Stimulated activated CD8-positive, alpha-beta memory T cell treated with anti-CD3 and anti-CD28 coated beads, Interleukin-12 subunit alpha, Interleukin-12 subunit beta, amount 100 ng/mL, for 4 hours (primary cell): ENCODE measurements around the gene CELA2A.

ENCODE experiments used
- DNase-seq: peaks from one replicate; pipeline ENCODE4 v3.0.0-alpha.2; 2020; ENCODE audit warnings: low read depth

The CELA2A gene

GRCh38 chr1:15456313-15456954 is at the start of gene CELA2A:
CELA2A (plus strand) TSS chr1:15456732; CDS start chr1:15456754, 22 bp downstream.
- no peak for DNase-seq

- DNase-seq, result no peak
Observed at GRCh38 chr1:15407580-15407979, 49.0 kb upstream of the CELA2A start.

- no peak for DNase-seq
Observed at GRCh38 chr1:15408890-15409387, 47.6 kb upstream of the CELA2A start.

- peak; percentile 85 for DNase-seq
Observed at GRCh38 chr1:15409388-15410222, 46.9 kb upstream of the CELA2A start, which contains the start of gene EFHD2. EFHD2 (plus strand) TSS chr1:15409888; CDS start chr1:15409972, 84 bp downstream.

GRCh38 chr1:15410223-15410883 is 46.2 kb upstream of the CELA2A start:
- DNase-seq, result no peak

- DNase-seq, result no peak
Observed at GRCh38 chr1:15410884-15411245, 45.7 kb upstream of the CELA2A start.

GRCh38 chr1:15411593-15412137 is 44.9 kb upstream of the CELA2A start:
- no peak for DNase-seq

GRCh38 chr1:15412175-15412800 is 44.2 kb upstream of the CELA2A start:
- DNase-seq, result peak; percentile 53

- DNase-seq, result no peak
Observed at GRCh38 chr1:15412843-15413242, 43.7 kb upstream of the CELA2A start.

GRCh38 chr1:15413563-15414444 is 42.7 kb upstream of the CELA2A start:
- no peak for DNase-seq

GRCh38 chr1:15414445-15414983 is 42.0 kb upstream of the CELA2A start:
- DNase-seq, result no peak

- DNase-seq, result peak; percentile 55
Observed at GRCh38 chr1:15417059-15417934, 39.2 kb upstream of the CELA2A start.

- no peak for DNase-seq
Observed at GRCh38 chr1:15418806-15419515, 37.6 kb upstream of the CELA2A start.

- no peak for DNase-seq
Observed at GRCh38 chr1:15420853-15421465, 35.6 kb upstream of the CELA2A start.

- no peak for DNase-seq
Observed at GRCh38 chr1:15422871-15423270, 33.7 kb upstream of the CELA2A start.

GRCh38 chr1:15423355-15424077 is 33.0 kb upstream of the CELA2A start:
- no peak for DNase-seq

GRCh38 chr1:15424146-15424667 is 32.3 kb upstream of the CELA2A start:
- no peak for DNase-seq

- no peak for DNase-seq
Observed at GRCh38 chr1:15424981-15425380, 31.6 kb upstream of the CELA2A start.
